ENCODE data around the gene PDSS2.
"Not testable (repeated sequence)": the region's sequence is repeated elsewhere in the genome, so short reads cannot be mapped to it uniquely, and the experiment has no call there.

The PDSS2 gene

GRCh38 chr6:107280791-107281190 lies 178.6 kb downstream of the PDSS2 start:
- H3K27me3 ChIP-seq = no peaks in the 10 kb centered on the region
- no peak for TF ChIP-seq CTCF (IDR thresholded peaks at IDR 0.05)
- H3K9me3 ChIP-seq = no peaks in the 10 kb centered on the region
- H3K4me1 ChIP-seq (ENCODE audit: control insufficient read depth in 1 of 2, insufficient read depth in 1 of 2, low read depth in 1 of 2, low read length in 1 of 2) = no peaks in the 10 kb centered on the region
- H3K27ac ChIP-seq = no peak overlapping the region
- no peaks in the 10 kb centered on the region for H3K36me3 ChIP-seq
- no peak overlapping the region for H3K4me3 ChIP-seq (ENCODE audit: low read depth in 1 of 2, low read length in 1 of 2)

GRCh38 chr6:107280001-107280400 lies 179.4 kb downstream of the PDSS2 start:
- H3K4me1 ChIP-seq (ENCODE audit: control insufficient read depth in 1 of 2, insufficient read depth in 1 of 2, low read depth in 1 of 2, low read length in 1 of 2) = not testable (repeated sequence)

GRCh38 chr6:107275330-107275865 lies 184.0 kb downstream of the PDSS2 start:
- H3K27me3 ChIP-seq = no peaks in the 10 kb centered on the region
- H3K4me1 ChIP-seq (ENCODE audit: control insufficient read depth in 1 of 2, insufficient read depth in 1 of 2, low read depth in 1 of 2, low read length in 1 of 2) = no peaks in the 10 kb centered on the region
- no peak for TF ChIP-seq CTCF (IDR thresholded peaks at IDR 0.05)
- no peak overlapping the region for H3K4me3 ChIP-seq (ENCODE audit: low read depth in 1 of 2, low read length in 1 of 2)
- H3K9me3 ChIP-seq = no peaks in the 10 kb centered on the region
- H3K27ac ChIP-seq = no peak overlapping the region
- H3K36me3 ChIP-seq = peaks cover 4% of the 10 kb centered on the region

More at GRCh38 chr6:107280001-107280400, 179.4 kb downstream of the PDSS2 start:
- H3K36me3 ChIP-seq; H3K9me3 ChIP-seq; H3K4me3 ChIP-seq (ENCODE audit: low read depth in 1 of 2, low read length in 1 of 2); H3K27me3 ChIP-seq; H3K27ac ChIP-seq: not testable (repeated sequence)

GRCh38 chr6:107274288-107274687 lies 185.1 kb downstream of the PDSS2 start:
- no peak overlapping the region for H3K4me3 ChIP-seq (ENCODE audit: low read depth in 1 of 2, low read length in 1 of 2)
- H3K27ac ChIP-seq = no peak overlapping the region
- H3K36me3 ChIP-seq = peaks cover 4% of the 10 kb centered on the region
- no peaks in the 10 kb centered on the region for H3K9me3 ChIP-seq
- H3K27me3 ChIP-seq = no peaks in the 10 kb centered on the region
- no peak for TF ChIP-seq CTCF (IDR thresholded peaks at IDR 0.05)
- H3K4me1 ChIP-seq (ENCODE audit: control insufficient read depth in 1 of 2, insufficient read depth in 1 of 2, low read depth in 1 of 2, low read length in 1 of 2) = no peaks in the 10 kb centered on the region

GRCh38 chr6:107272246-107272645 lies 187.1 kb downstream of the PDSS2 start:
- H3K27ac ChIP-seq = no peak overlapping the region
- H3K36me3 ChIP-seq = peaks cover 4% of the 10 kb centered on the region
- no peaks in the 10 kb centered on the region for H3K9me3 ChIP-seq
- no peak overlapping the region for H3K4me3 ChIP-seq (ENCODE audit: low read depth in 1 of 2, low read length in 1 of 2)
- TF ChIP-seq CTCF (IDR thresholded peaks at IDR 0.05) = no peak
- H3K27me3 ChIP-seq = no peaks in the 10 kb centered on the region
- H3K4me1 ChIP-seq (ENCODE audit: control insufficient read depth in 1 of 2, insufficient read depth in 1 of 2, low read depth in 1 of 2, low read length in 1 of 2) = no peaks in the 10 kb centered on the region

- Histone ChIP-seq H3K4me1 (ENCODE audit: control insufficient read depth in 1 of 2, insufficient read depth in 1 of 2, low read depth in 1 of 2, low read length in 1 of 2) (no peaks in the 10 kb centered on the region), H3K4me3 (ENCODE audit: low read depth in 1 of 2, low read length in 1 of 2) (no peak overlapping the region), H3K9me3 (no peaks in the 10 kb centered on the region), H3K27me3 (no peaks in the 10 kb centered on the region), H3K36me3 (peaks cover 4% of the 10 kb centered on the region), H3K27ac (no peak overlapping the region)
- no peak for TF ChIP-seq CTCF (IDR thresholded peaks at IDR 0.05)
These were observed 188.1 kb downstream of the PDSS2 start for GRCh38 chr6:107271208-107271790.

Data from neutrophil (primary cell).